HCT116 (cell line): Measurements from ENCODE around the gene JUN. TPM values are rescaled to one million over a fixed set of nuclear protein-coding genes. Genes with fewer than 3 reads are reported as not detected.

ENCODE experiments used
- ATAC-seq: fragments of 200-7000 bp; cut with Tn5 transposase; 2 replicates; pipeline ENCODE4 v1.9.1; 2020; ENCODE audit warnings: mild to moderate bottlenecking, moderate library complexity
- BruUV-seq: library from RNA; stranded (reverse); fragments of 400-500 nt; replicated peaks from 2 replicates; lab custom pipeline; 2021; lab: Mats Ljungman, UMichigan
- CTCF ChIA-PET: fragments of 300-600 bp; sonication (Branson Sonifier 250); formaldehyde crosslinking; loops from one replicate; lab custom pipeline; 2021; ENCODE audit warnings: antibody characterized with exemption; lab: Charles Lee
- POLR2A ChIA-PET: fragments of 300-600, 350-600 bp; sonication (Branson Sonifier 250); formaldehyde crosslinking; loops from one replicate; lab custom pipeline; 2021; ENCODE audit warnings: antibody characterized with exemption; lab: Charles Lee
- RAD21 ChIA-PET, 2 experiments: fragments of 300-600 bp; sonication (Branson Sonifier 250); formaldehyde crosslinking; loops; one replicate each; lab custom pipeline; 2023; ENCODE audit warnings: low total read pairs in 2 of 2; ENCODE audit not compliant: uncharacterized antibody in 2 of 2, unreplicated experiment in 2 of 2, low non-redundant PET in 1 of 2; lab: Charles Lee
- DNase-seq: peaks from one replicate; pipeline ENCODE4 v3.0.0-alpha.2; 2010; ENCODE audit warnings: low read depth, low spot score
- H2AFZ ChIP-seq: fragments of 200-600 bp; shearing (Covaris generic), sonication (generic); 2 replicates; pipeline ENCODE4 v1.6.1; 2017; ENCODE audit warnings: low read depth, mixed run types, mixed read lengths, antibody characterized with exemption, low read length; ENCODE audit not compliant: poor library complexity, severe bottlenecking
- H3K27ac ChIP-seq: 2 replicates; pipeline ENCODE4 v1.5.1; 2012; ENCODE audit warnings: low read depth, low read length
- H3K27me3 ChIP-seq: fragments of 200-600 bp; sonication (generic); 2 replicates; pipeline ENCODE4 v1.6.1; 2016; ENCODE audit warnings: mixed run types, low read length, mixed read lengths; ENCODE audit not compliant: insufficient read depth
- H3K36me3 ChIP-seq, 2 experiments: fragments of 200-500 bp in 1 of 2; fragments of 200-600 bp in 1 of 2; sonication (Bioruptor generic) in 1 of 2; sonication (generic) in 1 of 2; 2 replicates each; pipeline versions ENCODE4 v1.5.1 to v1.6.1; 2014 to 2016; ENCODE audit warnings: low read length in 2 of 2, inconsistent platforms in 1 of 2, mixed read lengths in 1 of 2, mixed run types in 1 of 2; ENCODE audit not compliant: insufficient read depth in 2 of 2, control insufficient read depth in 1 of 2
- H3K4me1 ChIP-seq, 2 experiments: fragments of 200-600 bp in 1 of 2; sonication (generic) in 1 of 2; 2 replicates each; pipeline versions ENCODE4 v1.5.1 to v1.6.1; 2012 to 2017; ENCODE audit warnings: low read length in 2 of 2, inconsistent platforms in 1 of 2, mild to moderate bottlenecking in 1 of 2, mixed read lengths in 1 of 2, mixed run types in 1 of 2, moderate library complexity in 1 of 2; ENCODE audit not compliant: insufficient read depth in 2 of 2, control insufficient read depth in 1 of 2
- H3K4me2 ChIP-seq: fragments of 200-600 bp; sonication (generic); 2 replicates; pipeline ENCODE4 v1.6.1; 2017; ENCODE audit warnings: mixed run types, low read length, mixed read lengths
- H3K4me3 ChIP-seq, 2 experiments: fragments of 200-600 bp in 1 of 2; sonication (generic) in 1 of 2; replicated peaks in 1 of 2; 2 replicates each; pipeline ENCODE4 v1.5.1; 2011 to 2016; ENCODE audit warnings: low read length in 2 of 2, control low read depth in 1 of 2, low read depth in 1 of 2, mild to moderate bottlenecking in 1 of 2, mixed read lengths in 1 of 2, mixed run types in 1 of 2
- H3K79me2 ChIP-seq: fragments of 200-600 bp; sonication (generic); 2 replicates; pipeline ENCODE4 v1.6.1; 2017; ENCODE audit warnings: mild to moderate bottlenecking, mixed run types, low read length, moderate library complexity, mixed read lengths; ENCODE audit not compliant: insufficient read depth
- H3K9ac ChIP-seq: fragments of 200-600 bp; sonication (generic); 2 replicates; pipeline ENCODE4 v1.6.1; 2016; ENCODE audit warnings: low read length, mixed read lengths
- H3K9me2 ChIP-seq: fragments of 200-600 bp; sonication (generic), shearing (Covaris generic); 2 replicates; pipeline ENCODE4 v1.6.1; 2017; ENCODE audit warnings: mixed run types, mild to moderate bottlenecking, moderate library complexity; ENCODE audit not compliant: insufficient read depth
- H3K9me3 ChIP-seq, 2 experiments: fragments of 200-500 bp in 1 of 2; fragments of 200-600 bp in 1 of 2; sonication (Bioruptor generic) in 1 of 2; sonication (generic) in 1 of 2; 2 replicates each; pipeline ENCODE4 v1.6.1; 2014 to 2017; ENCODE audit warnings: low read length in 2 of 2, mixed read lengths in 2 of 2, inconsistent platforms in 1 of 2, low read depth in 1 of 2, mild to moderate bottlenecking in 1 of 2, mixed run types in 1 of 2, moderate library complexity in 1 of 2; ENCODE audit not compliant: control insufficient read depth in 1 of 2, insufficient read depth in 1 of 2
- H4K20me1 ChIP-seq: fragments of 200-600 bp; sonication (generic), shearing (Covaris generic); 2 replicates; pipeline ENCODE4 v1.6.1; 2017; ENCODE audit warnings: mixed run types, mild to moderate bottlenecking, moderate library complexity; ENCODE audit not compliant: insufficient read depth
- CBX3 ChIP-seq: IDR thresholded peaks from 2 replicates; pipeline ENCODE4 v1.6.1; 2012; ENCODE audit warnings: low read depth
- CEBPB ChIP-seq: IDR thresholded peaks from 2 replicates; pipeline ENCODE4 v1.6.1; 2012; ENCODE audit warnings: low read depth
- EGR1 ChIP-seq: IDR thresholded peaks from 2 replicates; pipeline ENCODE4 v1.6.1; 2012; ENCODE audit warnings: low read depth
- ELF1 ChIP-seq: IDR thresholded peaks from 2 replicates; pipeline ENCODE4 v1.6.1; 2012; ENCODE audit warnings: low read depth, borderline replicate concordance
- EZH2 ChIP-seq: fragments of 200-600 bp; sonication (generic); IDR thresholded peaks from 2 replicates; pipeline ENCODE4 v1.6.1; 2017; ENCODE audit warnings: antibody characterized with exemption, mixed run types
- EZH2phosphoT487 ChIP-seq: fragments of 200-600 bp; IDR thresholded peaks from 2 replicates; pipeline ENCODE4 v1.6.1; 2018; ENCODE audit warnings: antibody characterized with exemption, borderline replicate concordance
- FOSL1 ChIP-seq: IDR thresholded peaks from 2 replicates; pipeline ENCODE4 v1.6.1; 2012; ENCODE audit warnings: low read depth
- JUND ChIP-seq: IDR thresholded peaks from 2 replicates; pipeline ENCODE4 v1.6.1; 2012
- POLR2A ChIP-seq: IDR thresholded peaks from 2 replicates; pipeline ENCODE4 v1.7.0; 2011; ENCODE audit warnings: borderline replicate concordance; ENCODE audit not compliant: insufficient read depth, insufficient read length; ENCODE audit errors: extremely low read depth
- POLR2AphosphoS5 ChIP-seq: IDR thresholded peaks from 2 replicates; pipeline ENCODE4 v1.6.1; 2011; ENCODE audit warnings: mild to moderate bottlenecking, low read depth, low read length, moderate library complexity
- SIN3A ChIP-seq: IDR thresholded peaks from 2 replicates; pipeline ENCODE4 v1.6.1; 2012; ENCODE audit warnings: low read depth
- SP1 ChIP-seq: IDR thresholded peaks from 2 replicates; pipeline ENCODE4 v1.6.1; 2012; ENCODE audit warnings: low read depth
- SRF ChIP-seq: IDR thresholded peaks from 2 replicates; pipeline ENCODE4 v1.6.1; 2012; ENCODE audit warnings: low read depth
- TCF7L2 ChIP-seq: IDR thresholded peaks from 2 replicates; pipeline ENCODE4 v1.7.0; 2011; ENCODE audit warnings: borderline replicate concordance, inconsistent platforms; ENCODE audit not compliant: insufficient read depth, insufficient read length; ENCODE audit errors: extremely low read depth
- YY1 ChIP-seq: IDR thresholded peaks from 2 replicates; pipeline ENCODE4 v1.6.1; 2011; ENCODE audit warnings: low read length, low read depth, moderate library complexity, mild to moderate bottlenecking; ENCODE audit not compliant: insufficient replicate concordance; ENCODE audit errors: extremely low read depth
- ZFX ChIP-seq: fragments of 450-650 bp; IDR thresholded peaks from 2 replicates; pipeline ENCODE4 v1.6.1; 2017
- ZNF274 ChIP-seq: fragments of 200-500 bp; sonication (Bioruptor generic); IDR thresholded peaks from 2 replicates; pipeline ENCODE4 v1.6.1; 2014; ENCODE audit warnings: mild to moderate bottlenecking, low read depth, low read length, inconsistent platforms
- intact Hi-C: fragments of 100-400 bp; cut with micrococcal nuclease; formaldehyde crosslinking; loops from 2 replicates; pipeline ENCODE4 v1.10.0; 2022
- total RNA-seq: library from RNA; stranded (reverse); gene quantifications from one replicate; pipeline ENCODE4 v1.2.1, GENCODE V29; 2021; ENCODE audit not compliant: unreplicated experiment
- TF ChIP-seq, protein P1 (sequence below): IDR thresholded peaks from 2 replicates; pipeline ENCODE4 v1.6.1; 2012
- TF ChIP-seq, protein P2 (sequence below): IDR thresholded peaks from 2 replicates; pipeline ENCODE4 v1.6.1; 2012
- TF ChIP-seq, protein P3 (sequence below): IDR thresholded peaks from 2 replicates; pipeline ENCODE4 v1.6.1; 2011; ENCODE audit warnings: mild to moderate bottlenecking, low read length, moderate library complexity; ENCODE audit not compliant: insufficient replicate concordance; ENCODE audit errors: extremely low read depth

Gene JUN
- total RNA-seq, 1 experiment from 2014 or later, result 18.7 TPM

DNA sequence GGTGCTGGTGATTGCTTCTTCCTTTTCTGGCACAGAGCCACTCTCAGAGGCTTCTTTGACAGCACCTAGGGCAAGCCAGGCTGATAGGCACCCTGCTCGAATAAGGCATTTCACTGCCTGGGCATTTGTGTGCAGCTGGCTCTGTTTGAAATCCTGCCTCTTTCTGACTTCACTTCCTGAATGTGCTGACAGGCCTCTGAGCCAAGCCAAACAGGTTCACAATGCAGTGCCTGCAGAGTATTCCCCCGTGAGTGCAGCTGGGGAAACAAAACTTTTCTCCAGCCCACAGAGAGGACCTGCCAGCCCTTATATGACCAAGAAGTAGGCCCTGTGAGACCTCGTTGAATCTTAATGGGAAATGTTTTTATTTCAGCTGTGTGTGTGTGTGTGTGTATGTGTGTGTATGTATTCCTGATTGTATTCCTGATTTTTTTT is 10.4 kb downstream of the JUN start:
- no TSS peak for BruUV-seq
- no peaks in the 10 kb centered on the region for H3K79me2 ChIP-seq
- intact Hi-C loops, result no loop called here
- H3K9me3 ChIP-seq, result no peaks in the 10 kb centered on the region
- H3K4me2 ChIP-seq, result no peak overlapping the region
- no peaks in the 10 kb centered on the region; a peak in 1 of 4 replicates for H3K4me1 ChIP-seq
- no peak overlapping the region for H3K27ac ChIP-seq
- ChIA-PET RAD21 (interaction anchor here in 1 of 2 experiments (0.6 kb wide), 1 partner anchor 21 kb away, joined by 3 read pairs; no protein-coding TSS in a partner anchor), POLR2A (interaction anchor here (2.1 kb wide), 1 partner anchor 10 kb away, joined by 10 read pairs; the partner anchor contains the start of gene JUN), CTCF (no interaction called here)
- H4K20me1 ChIP-seq, result no peaks in the 10 kb centered on the region
- H3K27me3 ChIP-seq, result no peaks in the 10 kb centered on the region
- no peak for DNase-seq
- no peaks in the 10 kb centered on the region for H3K36me3 ChIP-seq
- TF ChIP-seq CBX3 (no peak), EGR1 (no peak), EZH2 (no peak), POLR2A (no peak), SRF (no peak), ZNF274 (no peak), ZFX (no peak), SIN3A (no peak), SP1 (no peak), YY1 (no peak), EZH2phosphoT487 (no peak), JUND (no peak), TCF7L2 (no peak), ELF1 (no peak), CEBPB (no peak), FOSL1 (no peak), POLR2AphosphoS5 (no peak)
- TF ChIP-seq, protein P1, sequence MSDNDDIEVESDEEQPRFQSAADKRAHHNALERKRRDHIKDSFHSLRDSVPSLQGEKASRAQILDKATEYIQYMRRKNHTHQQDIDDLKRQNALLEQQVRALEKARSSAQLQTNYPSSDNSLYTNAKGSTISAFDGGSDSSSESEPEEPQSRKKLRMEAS, result no peak
- TF ChIP-seq, protein P2, sequence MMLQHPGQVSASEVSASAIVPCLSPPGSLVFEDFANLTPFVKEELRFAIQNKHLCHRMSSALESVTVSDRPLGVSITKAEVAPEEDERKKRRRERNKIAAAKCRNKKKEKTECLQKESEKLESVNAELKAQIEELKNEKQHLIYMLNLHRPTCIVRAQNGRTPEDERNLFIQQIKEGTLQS, result no peak
- TF ChIP-seq, protein P3, sequence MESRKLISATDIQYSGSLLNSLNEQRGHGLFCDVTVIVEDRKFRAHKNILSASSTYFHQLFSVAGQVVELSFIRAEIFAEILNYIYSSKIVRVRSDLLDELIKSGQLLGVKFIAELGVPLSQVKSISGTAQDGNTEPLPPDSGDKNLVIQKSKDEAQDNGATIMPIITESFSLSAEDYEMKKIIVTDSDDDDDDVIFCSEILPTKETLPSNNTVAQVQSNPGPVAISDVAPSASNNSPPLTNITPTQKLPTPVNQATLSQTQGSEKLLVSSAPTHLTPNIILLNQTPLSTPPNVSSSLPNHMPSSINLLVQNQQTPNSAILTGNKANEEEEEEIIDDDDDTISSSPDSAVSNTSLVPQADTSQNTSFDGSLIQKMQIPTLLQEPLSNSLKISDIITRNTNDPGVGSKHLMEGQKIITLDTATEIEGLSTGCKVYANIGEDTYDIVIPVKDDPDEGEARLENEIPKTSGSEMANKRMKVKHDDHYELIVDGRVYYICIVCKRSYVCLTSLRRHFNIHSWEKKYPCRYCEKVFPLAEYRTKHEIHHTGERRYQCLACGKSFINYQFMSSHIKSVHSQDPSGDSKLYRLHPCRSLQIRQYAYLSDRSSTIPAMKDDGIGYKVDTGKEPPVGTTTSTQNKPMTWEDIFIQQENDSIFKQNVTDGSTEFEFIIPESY, result no peak
- no peak overlapping the region for H2AFZ ChIP-seq
- no peaks in the 10 kb centered on the region for H3K9me2 ChIP-seq
- no peak for ATAC-seq
- no peak overlapping the region for H3K9ac ChIP-seq
- no peak overlapping the region for H3K4me3 ChIP-seq
